ENCODE results near the gene ZNF675. TPM values are rescaled to one million over a fixed set of nuclear protein-coding genes. Genes with fewer than 3 reads are reported as not detected.
"Not testable (repeated sequence)": the region's sequence is repeated elsewhere in the genome, so short reads cannot be mapped to it uniquely, and the experiment has no call there.

The ZNF675 gene
- total RNA-seq, 4 donors from 2014 or later: 2.5 to 11.7 (median 7.0) TPM

DNA sequence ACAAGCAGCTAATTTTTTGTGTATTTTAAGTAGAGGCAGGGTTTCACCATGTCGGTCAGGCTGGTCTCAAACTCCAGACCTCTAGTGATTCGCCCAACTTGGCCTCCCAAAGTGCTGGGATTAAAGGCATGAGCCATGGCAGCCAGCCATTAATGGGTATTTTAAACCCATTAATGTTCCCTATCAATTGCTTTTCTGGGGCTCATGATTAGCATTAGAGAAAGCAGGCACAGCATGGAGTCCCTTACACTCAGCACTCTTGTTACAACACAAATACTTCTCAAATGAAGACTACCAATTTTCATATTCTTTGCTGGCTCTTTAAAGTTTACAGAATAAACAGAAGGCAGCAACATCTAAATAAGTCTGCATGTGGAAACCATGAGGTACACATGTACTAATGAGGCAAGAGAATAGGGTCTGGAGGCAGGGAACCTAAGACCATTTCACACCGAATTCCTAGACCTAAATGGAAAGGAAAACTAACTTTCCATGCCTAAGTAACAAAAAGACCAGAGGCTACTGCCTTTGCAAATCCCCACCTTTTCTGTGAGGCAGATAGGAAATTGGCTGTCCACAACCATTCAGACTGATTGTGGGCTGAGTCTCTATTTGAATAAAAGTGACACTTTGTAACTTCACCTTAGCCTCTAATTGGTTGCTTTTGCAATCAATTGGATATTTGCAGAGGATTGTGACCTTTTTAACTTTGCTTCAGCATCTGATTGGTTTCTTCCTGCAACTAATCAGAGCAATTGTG, 21.2 kb downstream of the ZNF675 start:
- Histone ChIP-seq H3K9me3 (peaks cover 0 to 57% (median 13%) of the 10 kb centered on the region in 4 donors), H3K27ac (no peak overlapping the region), H3K36me3 (peaks cover 0 to 72% (median 25%) of the 10 kb centered on the region in 3 donors), H3K4me1 (no peaks in the 10 kb centered on the region), H3K4me3 (no peak overlapping the region), H3K27me3 (no peaks in the 10 kb centered on the region)
- TF ChIP-seq CTCF (IDR thresholded peaks at IDR 0.05) (no peak), EP300 (IDR thresholded peaks at IDR 0.05) (no peak), POLR2A (IDR thresholded peaks at IDR 0.05) (no peak)
- WGBS, 2 donors: 29 to 50% methylated on average over 3 of the region's 3 CpGs
- no peak for DNase-seq (ENCODE audit: low spot score in 2 of 2)

GRCh38 chr19:23649817-23650216, 37.2 kb downstream of the ZNF675 start:
- H3K27me3 ChIP-seq; H3K27ac ChIP-seq; H3K4me1 ChIP-seq; DNase-seq (ENCODE audit: low spot score in 2 of 2); H3K4me3 ChIP-seq: not testable (repeated sequence)
- Histone ChIP-seq H3K36me3 (peaks cover 0 to 25% (median 0%) of the 10 kb centered on the region in 3 donors), H3K9me3 (peaks cover 6 to 79% (median 27%) of the 10 kb centered on the region in 4 donors)
- 75 to 83% methylated on average over 3 of the region's 3 CpGs for WGBS, 2 donors

Other genes with a start within 250 kb of the ZNF675 start
- gene ZNF681, start 71.7 kb upstream of the ZNF675 start, total RNA-seq: 1 to 10 TPM in 1 of 4 donors, under 1 TPM in 3; 0.30 to 4.6 (median 0.51) TPM
- gene ZNF726, start 227.7 kb upstream of the ZNF675 start, total RNA-seq: under 1 TPM; 0.22 to 0.42 (median 0.35) TPM